GM19452 (cell line): ENCODE data around the gene KIAA0513.

Source experiments
- ATAC-seq: cut with Tn5 transposase; IDR thresholded peaks from one replicate; pipeline ENCODE4 v1.9.1; 2021; ENCODE audit not compliant: unreplicated experiment

KIAA0513 gene

GRCh38 chr16:85066346-85066885 is 38.8 kb downstream of the KIAA0513 start:
- no peak for ATAC-seq

DNA sequence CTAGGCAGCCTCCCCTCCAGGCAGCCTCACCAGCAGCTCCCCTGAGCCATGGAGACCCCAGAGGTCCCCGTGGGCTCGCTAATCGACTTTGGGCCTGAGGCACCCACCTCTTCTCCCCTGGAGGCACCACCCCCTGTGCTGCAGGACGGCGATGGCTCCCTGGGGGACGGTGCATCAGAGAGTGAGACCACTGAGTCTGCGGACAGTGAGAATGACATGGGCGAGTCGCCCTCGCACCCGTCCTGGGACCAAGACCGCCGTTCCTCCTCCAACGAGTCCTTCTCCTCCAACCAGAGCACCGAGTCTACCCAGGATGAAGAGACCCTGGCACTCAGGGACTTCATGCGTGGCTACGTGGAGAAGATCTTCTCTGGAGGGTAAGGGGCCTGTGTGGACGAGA is 39.4 kb downstream of the KIAA0513 start:
- no peak for ATAC-seq

- ATAC-seq = no peak
Measured at GRCh38 chr16:85067426-85067825, 39.8 kb downstream of the KIAA0513 start.

- ATAC-seq = no peak
Measured at GRCh38 chr16:85068746-85069145, 41.2 kb downstream of the KIAA0513 start.

- ATAC-seq = no peak
Measured at GRCh38 chr16:85069171-85069570, 41.6 kb downstream of the KIAA0513 start.

GRCh38 chr16:85072076-85072860 is 44.7 kb downstream of the KIAA0513 start:
- no peak for ATAC-seq

GRCh38 chr16:85072947-85073346 is 45.4 kb downstream of the KIAA0513 start:
- ATAC-seq = no peak

DNA sequence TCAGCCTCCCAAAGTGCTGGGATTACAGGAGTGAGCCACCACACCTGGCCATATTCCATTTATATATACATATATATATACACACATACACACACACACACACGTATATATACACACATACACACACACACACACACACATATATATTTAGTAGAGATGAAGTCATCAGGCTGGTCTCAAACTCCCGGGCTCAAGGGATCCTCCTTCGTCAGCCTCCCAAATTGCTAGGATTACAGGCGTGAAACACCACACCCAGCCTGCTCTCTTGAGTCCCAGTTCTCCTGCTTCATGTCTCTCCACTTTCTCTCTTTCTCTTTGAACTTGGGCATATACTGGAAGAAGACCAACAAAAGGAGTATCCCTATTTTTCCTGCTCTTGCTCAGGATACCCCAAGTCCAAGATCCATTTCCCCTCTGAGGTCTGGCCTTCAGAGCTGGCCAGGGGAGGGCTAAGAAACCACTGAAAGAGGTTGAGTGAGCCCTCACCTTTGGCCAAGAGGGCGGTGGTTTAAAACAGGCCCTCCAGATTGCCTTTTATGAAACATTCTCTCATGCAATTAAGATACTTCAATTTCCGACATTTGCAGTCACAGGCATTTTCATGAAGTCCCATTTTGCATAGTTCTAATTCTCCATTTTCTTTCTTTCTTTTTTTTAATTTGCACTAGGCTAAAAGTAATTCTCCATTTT is 46.8 kb downstream of the KIAA0513 start:
- ATAC-seq = no peak

DNA sequence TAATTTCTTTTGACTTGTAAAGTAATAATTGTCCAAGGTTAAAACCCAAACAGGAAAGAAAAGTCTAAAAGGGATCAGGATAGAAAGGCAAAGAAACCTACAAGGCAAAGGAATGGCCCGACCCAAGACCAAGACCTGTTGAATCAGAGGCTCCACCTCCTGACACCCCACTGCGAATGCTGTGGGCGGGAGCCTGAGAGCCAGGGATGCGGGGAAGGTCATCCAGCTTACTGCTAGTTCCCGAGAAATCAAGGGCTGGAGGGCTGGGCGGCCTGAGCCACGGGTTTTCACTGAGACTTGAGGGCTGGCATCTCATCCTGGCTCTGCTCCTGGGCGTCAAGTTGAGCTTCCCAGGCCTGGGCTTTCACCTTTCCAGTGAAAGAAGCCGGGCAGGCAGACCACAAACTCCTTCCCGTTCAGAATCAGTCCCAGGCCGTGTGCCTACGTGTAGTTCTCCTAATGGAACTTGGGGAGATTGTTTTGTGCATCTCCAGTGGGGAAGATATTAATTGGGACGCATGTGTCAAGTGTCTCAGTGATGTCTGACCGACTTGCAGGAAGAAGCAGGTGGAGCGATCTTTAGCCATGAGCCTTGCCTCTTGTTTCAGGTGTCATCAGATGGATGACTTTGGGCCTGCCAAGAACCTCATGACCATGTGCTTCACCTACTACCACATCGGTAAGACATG is 47.8 kb downstream of the KIAA0513 start:
- ATAC-seq = no peak

DNA sequence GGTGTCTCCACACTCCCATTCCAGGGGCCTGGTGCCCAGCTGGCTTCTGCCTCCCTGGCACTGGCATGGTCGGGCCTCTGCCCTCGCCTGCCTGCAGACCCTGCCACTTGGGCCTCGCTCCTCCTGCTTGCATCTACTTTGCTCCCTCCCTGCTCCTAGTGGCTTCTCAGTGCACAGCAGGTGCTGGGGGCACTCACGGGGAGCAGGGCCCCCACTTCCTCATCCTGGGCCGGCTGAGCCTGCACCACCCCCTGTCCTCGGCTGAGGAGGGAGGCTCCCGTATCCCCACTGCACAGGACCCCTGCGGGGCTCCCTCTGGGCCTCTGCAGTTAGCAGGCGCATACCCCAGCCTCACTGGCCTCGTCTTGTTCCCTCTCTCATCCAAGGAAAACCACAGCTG is 49.4 kb downstream of the KIAA0513 start:
- no peak for ATAC-seq

- ATAC-seq = no peak
Measured at GRCh38 chr16:85077576-85078125, 50.1 kb downstream of the KIAA0513 start.

GRCh38 chr16:85078226-85078625 is 50.6 kb downstream of the KIAA0513 start:
- ATAC-seq = no peak

DNA sequence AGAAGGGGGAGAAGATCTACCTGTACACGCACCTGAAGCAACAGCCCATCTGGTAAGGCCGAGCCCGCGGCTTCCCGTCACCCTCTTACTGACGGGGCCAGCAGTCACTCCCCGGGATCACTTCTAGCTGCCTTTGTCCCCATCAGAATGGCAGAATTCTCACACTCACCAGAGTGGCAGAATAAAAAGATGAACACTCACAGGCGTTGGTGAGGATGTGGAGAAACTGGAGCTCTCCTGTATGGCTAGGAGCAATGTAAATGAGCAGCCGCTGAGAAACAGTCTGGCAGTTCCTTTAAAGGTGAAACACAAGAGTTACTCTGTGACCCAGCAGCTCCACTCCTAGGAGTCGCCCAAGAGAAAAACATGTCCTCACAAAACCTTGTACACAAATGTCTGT is 51.4 kb downstream of the KIAA0513 start:
- ATAC-seq = no peak

DNA sequence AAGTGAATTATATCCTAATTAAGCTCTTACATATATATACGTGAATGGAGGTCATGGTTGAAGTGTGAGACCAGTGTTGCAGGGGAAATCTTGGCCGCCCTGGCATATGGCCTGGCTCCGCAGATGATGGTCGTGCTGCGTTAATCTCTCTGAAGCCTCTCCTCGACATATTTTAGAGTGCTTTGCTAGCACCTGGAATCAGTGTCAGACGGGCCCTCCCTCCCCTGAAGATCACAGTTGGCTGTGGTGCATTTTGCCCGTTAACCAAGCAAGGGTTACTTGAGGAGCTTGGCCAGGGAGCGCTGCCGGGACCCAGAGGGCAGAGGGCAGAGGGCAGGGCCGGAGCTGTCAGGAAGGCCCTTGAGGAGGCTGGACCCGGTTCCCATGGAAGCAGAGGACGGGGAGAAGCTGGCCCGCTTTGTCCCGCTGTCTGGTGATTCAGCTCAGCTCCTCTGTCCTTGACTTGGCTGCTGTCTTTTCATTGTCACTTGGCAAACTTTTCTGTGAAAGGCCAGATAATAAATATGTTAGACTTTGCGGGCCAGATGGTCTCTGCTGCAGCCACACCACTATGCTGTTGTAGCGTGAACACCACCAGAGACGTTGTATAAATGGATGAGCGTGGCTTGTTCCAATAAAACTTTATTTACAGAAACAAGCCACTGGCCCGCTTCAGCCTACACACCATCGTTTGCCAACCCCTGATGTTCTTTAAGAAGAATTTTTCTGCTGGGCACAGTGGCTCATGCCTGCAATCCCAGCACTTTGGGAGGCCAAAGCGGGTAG is 52.4 kb downstream of the KIAA0513 start:
- ATAC-seq = no peak

DNA sequence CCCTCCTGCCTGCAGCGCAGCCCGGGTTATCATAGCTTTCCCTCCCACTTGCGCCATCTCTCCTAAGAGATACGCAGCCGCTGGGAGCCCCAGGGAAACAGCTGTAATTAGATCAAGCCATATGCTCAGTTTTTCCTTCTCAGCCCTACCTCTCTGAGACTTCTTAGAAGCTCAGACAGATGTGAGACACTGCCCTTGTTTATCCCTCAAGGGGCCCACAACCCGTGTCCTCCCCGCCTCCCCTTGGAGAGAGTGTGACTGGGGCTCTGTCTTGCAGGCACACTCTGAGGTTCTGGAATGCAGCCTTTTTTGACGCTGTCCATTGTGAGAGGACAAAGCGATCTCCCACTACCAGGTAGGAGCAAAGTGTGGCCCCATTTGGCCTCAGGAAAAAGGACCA is 53.4 kb downstream of the KIAA0513 start:
- ATAC-seq = no peak

DNA sequence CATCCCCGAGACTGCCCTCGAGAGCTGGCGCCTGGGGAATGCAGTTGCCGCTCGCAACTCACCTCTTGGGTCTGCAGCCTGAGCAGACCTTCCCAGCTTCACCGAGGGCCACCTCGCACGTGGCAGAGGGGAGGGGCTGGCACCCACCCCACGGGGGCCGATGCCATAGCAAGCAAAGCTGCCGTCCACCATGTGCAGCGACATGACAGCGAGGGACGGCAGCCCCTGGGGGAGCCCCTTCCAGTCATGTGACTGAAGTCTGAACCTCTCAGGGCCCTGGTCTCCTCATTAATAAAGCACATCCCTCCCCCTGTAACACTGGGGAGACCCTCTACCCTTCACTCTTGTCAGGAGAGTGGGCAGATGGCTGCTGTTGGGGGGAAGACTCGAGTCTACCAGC is 54.2 kb downstream of the KIAA0513 start:
- ATAC-seq = no peak

- ATAC-seq = no peak
Measured at GRCh38 chr16:85082173-85083050, 54.8 kb downstream of the KIAA0513 start.

DNA sequence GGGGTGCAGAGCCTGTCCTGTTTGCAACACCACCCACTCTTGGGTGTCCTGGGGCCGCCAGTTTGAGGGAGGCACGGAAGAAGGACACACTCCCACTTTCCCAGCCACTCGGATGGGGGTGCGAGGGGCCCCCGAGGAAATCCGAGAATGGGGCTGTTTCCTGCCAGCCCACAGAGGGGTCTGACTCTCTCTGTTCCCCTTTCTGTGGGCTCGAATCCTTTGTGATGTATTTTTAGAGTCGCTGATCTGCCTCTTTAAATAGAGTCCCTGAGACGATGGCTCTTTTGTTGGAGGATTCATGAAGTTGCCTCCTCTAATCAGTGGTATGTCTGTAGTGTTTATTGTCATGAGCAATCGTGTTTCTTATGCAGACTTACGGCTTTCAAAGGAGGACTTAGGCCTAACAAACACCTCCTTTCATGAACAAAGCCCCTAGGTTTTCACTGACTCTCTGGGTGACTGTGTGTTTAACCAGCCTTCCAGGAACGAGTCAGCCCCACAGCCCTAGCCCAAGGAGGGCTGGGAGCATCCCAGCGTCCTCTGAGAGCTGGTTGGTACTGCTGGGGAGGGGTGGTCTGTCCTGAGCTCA is 55.5 kb downstream of the KIAA0513 start:
- ATAC-seq = no peak

GRCh38 chr16:85084841-85085510 is 57.4 kb downstream of the KIAA0513 start:
- no peak for ATAC-seq
